Kidney (tissue), 14 donors: ENCODE results near the gene SERINC5. TPM values are rescaled to one million over a fixed set of nuclear protein-coding genes. Genes with fewer than 3 reads are reported as not detected.

Experiments
- DNase-seq, 5 donors: peaks; one replicate each; pipeline ENCODE4 v3.0.0-alpha.2; 2013 to 2020
- FAIRE-seq: peaks from 2 replicates; lab custom pipeline; 2012; peaks lifted over from hg19 to GRCh38; lab: Jason Lieb, UNC
- H3K27ac ChIP-seq, 2 donors: one replicate each; pipeline ENCODE4 v1.7.0; 2013; ENCODE audit warnings: low read depth in 2 of 2, low read length in 2 of 2, inconsistent platforms in 1 of 2
- H3K27me3 ChIP-seq: one replicate; pipeline ENCODE4 v1.7.1; 2013; ENCODE audit warnings: low read length, inconsistent platforms; ENCODE audit not compliant: control insufficient read depth, insufficient read depth
- H3K36me3 ChIP-seq, 3 donors: one replicate each; pipeline versions ENCODE4 v1.7.0 to v1.7.1; 2013; ENCODE audit warnings: low read length in 3 of 3, control low read depth in 1 of 3, inconsistent platforms in 1 of 3; ENCODE audit not compliant: insufficient read depth in 3 of 3, control insufficient read depth in 2 of 3
- H3K4me1 ChIP-seq, 3 donors: one replicate each; pipeline versions ENCODE4 v1.7.0 to v1.7.1; 2013; ENCODE audit warnings: low read length in 3 of 3, inconsistent platforms in 1 of 3, low read depth in 1 of 3; ENCODE audit not compliant: control insufficient read depth in 2 of 3, insufficient read depth in 2 of 3
- H3K4me3 ChIP-seq, 3 donors: one replicate each; pipeline versions ENCODE4 v1.7.0 to v1.8.1; 2013; ENCODE audit warnings: low read length in 3 of 3, control low read depth in 1 of 3, inconsistent platforms in 1 of 3
- H3K9ac ChIP-seq, 3 donors: one replicate each; pipeline versions ENCODE4 v1.7.0 to v1.7.1; 2013; ENCODE audit warnings: low read length in 3 of 3, control low read depth in 1 of 3, inconsistent platforms in 1 of 3
- H3K9me3 ChIP-seq, 3 donors: one replicate each; pipeline versions ENCODE4 v1.7.0 to v1.7.1; 2013; ENCODE audit warnings: low read length in 3 of 3, control low read depth in 1 of 3, inconsistent platforms in 1 of 3; ENCODE audit not compliant: control insufficient read depth in 2 of 3, insufficient read depth in 1 of 3
- intact Hi-C: fragments of 100-400 bp; cut with DNase I; formaldehyde crosslinking; loops from one replicate; pipeline ENCODE4 v1.11.1; 2022
- polyA plus RNA-seq: library from polyadenylated mRNA; stranded (reverse); fragments of 350-450 nt; fragmentation: Illumina TruSeq; extraction: RNeasy Lipid Tissue Mini Kit (QIAGEN cat#74804); gene quantifications from one replicate; pipeline ENCODE4 v1.2.3, GENCODE V29; 2014; ENCODE audit warnings: low read depth, low replicate concordance; ENCODE audit not compliant: insufficient read depth
- total RNA-seq: library from RNA; stranded (reverse); fragmentation: NEBNext Ultra II Directional; extraction: Animal tissue kit (Norgen Biotek cat#: 25700); gene quantifications from one replicate; pipeline ENCODE4 v1.2.1, GENCODE V29; 2021
- TF ChIP-seq, protein P1 (sequence below): IDR thresholded peaks from 3 replicates; pipeline ENCODE4 v1.5.1; 2012; ENCODE audit warnings: mild to moderate bottlenecking, moderate library complexity, borderline replicate concordance; ENCODE audit not compliant: insufficient read depth; ENCODE audit errors: extremely low read depth
- donor health status: control.
- donor health status: control.
- donor health status: control.
- donor health status: control.
- donor health status: control.
- donor health status: DM: yes; HTN: yes; CAD: no.
- donor health status: Normal renal cell carcinoma (clear cell type).

SERINC5 gene
- total and polyA plus RNA-seq, 2 donors from 2014 or later = 3.9 to 23.8 TPM

DNA sequence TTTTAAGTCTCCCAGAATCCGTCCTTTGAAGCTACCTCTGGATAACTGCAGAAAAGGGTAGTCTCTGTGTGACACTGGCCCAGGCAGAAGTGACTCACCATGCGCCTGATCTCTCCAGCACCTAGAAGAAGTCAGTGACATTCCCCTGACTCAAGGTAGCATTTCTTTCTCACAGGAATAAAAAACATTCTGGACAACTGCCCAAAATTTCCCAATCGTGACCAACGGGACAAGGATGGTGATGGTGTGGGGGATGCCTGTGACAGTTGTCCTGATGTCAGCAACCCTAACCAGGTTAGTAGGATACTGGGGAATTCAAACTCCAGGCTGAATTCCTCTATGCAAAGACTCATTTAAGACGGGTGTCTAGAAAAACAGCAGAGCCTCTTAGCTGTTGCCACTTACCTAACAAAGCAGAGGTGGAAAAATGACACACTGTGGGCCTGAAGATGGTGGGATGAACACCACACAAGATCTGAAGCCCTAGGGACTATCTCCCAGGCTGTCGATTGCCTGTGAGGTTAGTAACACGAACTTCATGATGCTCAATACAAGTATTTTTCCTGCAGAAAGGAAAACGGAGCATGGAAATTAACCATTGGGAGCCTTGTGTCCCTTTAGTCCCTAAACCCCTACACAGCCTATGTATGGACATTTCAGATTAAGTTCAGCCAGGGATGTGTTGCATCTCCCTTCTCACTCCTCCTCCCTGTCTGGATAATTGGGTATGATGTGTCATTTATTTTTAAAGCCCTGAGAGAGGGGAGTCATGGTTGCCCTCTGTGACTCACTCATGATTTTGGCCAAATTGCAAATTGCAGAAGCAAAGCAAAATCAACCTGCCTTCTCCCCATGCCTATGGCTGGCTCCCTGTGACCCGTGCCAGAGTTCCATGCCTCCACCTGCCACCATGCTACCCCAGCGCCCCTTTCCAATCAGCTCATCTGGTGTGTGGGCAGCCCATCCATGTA lies 183.5 kb downstream of the SERINC5 start:
- TF ChIP-seq, protein P1, sequence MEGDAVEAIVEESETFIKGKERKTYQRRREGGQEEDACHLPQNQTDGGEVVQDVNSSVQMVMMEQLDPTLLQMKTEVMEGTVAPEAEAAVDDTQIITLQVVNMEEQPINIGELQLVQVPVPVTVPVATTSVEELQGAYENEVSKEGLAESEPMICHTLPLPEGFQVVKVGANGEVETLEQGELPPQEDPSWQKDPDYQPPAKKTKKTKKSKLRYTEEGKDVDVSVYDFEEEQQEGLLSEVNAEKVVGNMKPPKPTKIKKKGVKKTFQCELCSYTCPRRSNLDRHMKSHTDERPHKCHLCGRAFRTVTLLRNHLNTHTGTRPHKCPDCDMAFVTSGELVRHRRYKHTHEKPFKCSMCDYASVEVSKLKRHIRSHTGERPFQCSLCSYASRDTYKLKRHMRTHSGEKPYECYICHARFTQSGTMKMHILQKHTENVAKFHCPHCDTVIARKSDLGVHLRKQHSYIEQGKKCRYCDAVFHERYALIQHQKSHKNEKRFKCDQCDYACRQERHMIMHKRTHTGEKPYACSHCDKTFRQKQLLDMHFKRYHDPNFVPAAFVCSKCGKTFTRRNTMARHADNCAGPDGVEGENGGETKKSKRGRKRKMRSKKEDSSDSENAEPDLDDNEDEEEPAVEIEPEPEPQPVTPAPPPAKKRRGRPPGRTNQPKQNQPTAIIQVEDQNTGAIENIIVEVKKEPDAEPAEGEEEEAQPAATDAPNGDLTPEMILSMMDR = no peak
- DNase-seq (no peak), FAIRE-seq (no peak)
- no peaks in the 10 kb centered on the region for H3K4me1 ChIP-seq
- no peak overlapping the region for H3K4me3 ChIP-seq
- peaks cover 0 to 3% (median 0%) of the 10 kb centered on the region in 3 donors for H3K36me3 ChIP-seq
- intact Hi-C loops = no loop called here
- no peak overlapping the region for H3K27ac ChIP-seq
- H3K9me3 ChIP-seq = no peaks in the 10 kb centered on the region
- no peak overlapping the region for H3K9ac ChIP-seq
- H3K27me3 ChIP-seq = no peaks in the 10 kb centered on the region

DNA sequence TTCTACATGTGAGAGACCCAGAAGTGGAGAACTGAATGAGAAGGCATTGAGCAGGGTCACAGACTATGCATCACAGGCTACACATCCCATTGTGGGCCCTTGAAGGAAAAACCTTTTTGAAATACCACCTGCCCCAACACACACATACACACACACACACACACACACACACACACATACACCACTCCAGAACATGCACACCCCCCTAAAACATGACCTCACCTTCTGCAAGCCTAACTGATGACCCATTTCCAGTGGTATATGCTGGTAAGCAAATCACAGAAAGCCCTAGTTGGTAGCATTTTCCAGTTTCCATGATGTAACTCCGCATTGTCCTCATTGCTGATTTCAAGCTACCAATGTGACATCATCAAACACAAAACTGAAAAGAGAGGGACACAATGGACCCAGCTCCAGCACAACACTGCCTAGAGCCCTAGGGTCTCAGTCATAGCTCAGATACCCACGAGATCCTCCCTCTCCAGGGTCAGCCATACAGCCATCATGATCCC lies 184.3 kb downstream of the SERINC5 start:
- H3K4me1 ChIP-seq = no peaks in the 10 kb centered on the region
- intact Hi-C loops = no loop called here
- no peak overlapping the region for H3K9ac ChIP-seq
- H3K4me3 ChIP-seq = no peak overlapping the region
- H3K9me3 ChIP-seq = no peaks in the 10 kb centered on the region
- TF ChIP-seq, protein P1 = no peak
- DNase-seq (no peak), FAIRE-seq (no peak)
- no peaks in the 10 kb centered on the region for H3K27me3 ChIP-seq
- H3K36me3 ChIP-seq = peaks cover 0 to 3% (median 0%) of the 10 kb centered on the region in 3 donors
- H3K27ac ChIP-seq = no peak overlapping the region

DNA sequence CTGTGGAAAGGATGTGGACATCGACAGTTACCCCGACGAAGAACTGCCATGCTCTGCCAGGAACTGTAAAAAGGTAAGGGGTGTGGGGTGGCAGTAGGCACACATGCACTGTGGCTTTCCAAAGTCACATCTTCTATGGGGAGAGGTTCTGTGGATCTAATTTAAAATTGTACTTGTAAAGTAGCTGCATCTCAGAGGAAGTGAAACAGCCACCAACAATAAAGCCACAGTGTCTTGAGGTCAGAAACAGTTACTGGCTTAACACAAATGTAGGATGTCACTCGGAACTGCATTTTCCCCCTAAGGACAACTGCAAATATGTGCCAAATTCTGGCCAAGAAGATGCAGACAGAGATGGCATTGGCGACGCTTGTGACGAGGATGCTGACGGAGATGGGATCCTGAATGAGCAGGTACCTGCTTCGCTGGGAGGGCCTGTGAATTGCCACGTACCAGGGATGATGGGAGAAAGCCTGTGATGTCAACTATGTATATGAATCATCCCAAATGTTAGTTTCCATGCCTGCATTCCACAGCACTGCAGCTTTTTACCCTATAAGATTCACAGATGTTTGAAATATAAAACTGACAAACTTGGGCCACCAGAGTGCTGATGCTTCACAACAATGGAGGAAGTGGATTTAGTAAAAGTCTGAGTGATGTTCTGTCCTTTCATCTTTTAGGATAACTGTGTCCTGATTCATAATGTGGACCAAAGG lies 185.4 kb downstream of the SERINC5 start:
- FAIRE-seq (no peak), DNase-seq (peak in 1 of 5 donors; percentile 21)
- Histone ChIP-seq H3K9me3 (no peaks in the 10 kb centered on the region), H3K9ac (no peak overlapping the region), H3K4me3 (no peak overlapping the region), H3K27ac (no peak overlapping the region), H3K27me3 (no peaks in the 10 kb centered on the region), H3K4me1 (no peaks in the 10 kb centered on the region), H3K36me3 (peaks cover 0 to 3% (median 0%) of the 10 kb centered on the region in 3 donors)
- TF ChIP-seq, protein P1 = no peak
- intact Hi-C loops = no loop called here
